ENCODE results near the gene RAI1. TPM values are rescaled to one million over a fixed set of nuclear protein-coding genes. Genes with fewer than 3 reads are reported as not detected.

The RAI1 gene
- total RNA-seq, 3 donors from 2014 or later, result 12.9 to 29.2 (median 17.0) TPM

GRCh38 chr17:17845046-17845775 is 164.0 kb downstream of the RAI1 start:
- no peak for TF ChIP-seq CTCF (IDR thresholded peaks at IDR 0.05)
- ATAC-seq, result no peak
- no peaks in the 10 kb centered on the region for H3K36me3 ChIP-seq (ENCODE audit: low read depth)
- H3K4me3 ChIP-seq, result no peak overlapping the region
- peaks cover 27% of the 10 kb centered on the region for H3K4me1 ChIP-seq (ENCODE audit: low read depth)
- DNase-seq, result peak in 2 of 3 donors; percentile 8 to 52
- no peaks in the 10 kb centered on the region for H3K9me3 ChIP-seq
- intact Hi-C loops (cut with DNase I, micrococcal nuclease), result loop anchor here in 1 of 2 donors (10.0 kb wide), 1 partner anchor 160 kb away; the partner anchor contains the start of gene RAI1

GRCh38 chr17:17846003-17846402 is 164.7 kb downstream of the RAI1 start:
- DNase-seq (no peak), ATAC-seq (no peak)
- no peaks in the 10 kb centered on the region for H3K9me3 ChIP-seq
- intact Hi-C loops (cut with DNase I, micrococcal nuclease), result loop anchor here in 1 of 2 donors (10.0 kb wide), 1 partner anchor 161 kb away; the partner anchor contains the start of gene RAI1
- no peak overlapping the region for H3K4me3 ChIP-seq
- H3K36me3 ChIP-seq (ENCODE audit: low read depth), result no peaks in the 10 kb centered on the region
- H3K4me1 ChIP-seq (ENCODE audit: low read depth), result peaks cover 19% of the 10 kb centered on the region
- no peak for TF ChIP-seq CTCF (IDR thresholded peaks at IDR 0.05)

GRCh38 chr17:17846645-17847044 is 165.4 kb downstream of the RAI1 start:
- TF ChIP-seq CTCF (IDR thresholded peaks at IDR 0.05), result no peak
- intact Hi-C loops (cut with DNase I, micrococcal nuclease), result loop anchor here in 1 of 2 donors (10.0 kb wide), 1 partner anchor 162 kb away; the partner anchor contains the start of gene RAI1
- DNase-seq, result peak in 1 of 3 donors; percentile 5
- Histone ChIP-seq H3K36me3 (ENCODE audit: low read depth) (no peaks in the 10 kb centered on the region), H3K9me3 (no peaks in the 10 kb centered on the region), H3K4me3 (no peak overlapping the region), H3K4me1 (ENCODE audit: low read depth) (peaks cover 12% of the 10 kb centered on the region)
- ATAC-seq, result no peak

- ATAC-seq (no peak), DNase-seq (peak in 1 of 3 donors; percentile 13)
- intact Hi-C loops (cut with DNase I, micrococcal nuclease), result loop anchor here in 1 of 2 donors (10.0 kb wide), 1 partner anchor 162 kb away; the partner anchor contains the start of gene RAI1
- no peaks in the 10 kb centered on the region for H3K36me3 ChIP-seq (ENCODE audit: low read depth)
- H3K9me3 ChIP-seq, result no peaks in the 10 kb centered on the region
- H3K4me3 ChIP-seq, result no peak overlapping the region
- no peak for TF ChIP-seq CTCF (IDR thresholded peaks at IDR 0.05)
- peaks cover 11% of the 10 kb centered on the region for H3K4me1 ChIP-seq (ENCODE audit: low read depth)
These were observed 165.9 kb downstream of the RAI1 start for GRCh38 chr17:17847118-17847689.

GRCh38 chr17:17847726-17848125 is 166.5 kb downstream of the RAI1 start:
- no peak for TF ChIP-seq CTCF (IDR thresholded peaks at IDR 0.05)
- Histone ChIP-seq H3K9me3 (no peaks in the 10 kb centered on the region), H3K36me3 (ENCODE audit: low read depth) (no peaks in the 10 kb centered on the region), H3K4me1 (ENCODE audit: low read depth) (peaks cover 11% of the 10 kb centered on the region), H3K4me3 (no peak overlapping the region)
- intact Hi-C loops (cut with DNase I, micrococcal nuclease), result loop anchor here in 1 of 2 donors (10.0 kb wide), 1 partner anchor 163 kb away; the partner anchor contains the start of gene RAI1
- no peak for DNase-seq
- no peak for ATAC-seq
